HepG2 (cell line): ENCODE measurements around the gene POPDC2. TPM values are rescaled to one million over a fixed set of nuclear protein-coding genes. Genes with fewer than 3 reads are reported as not detected.

Source experiments
- ATAD3A ChIP-seq: sonication (generic); formaldehyde crosslinking; IDR thresholded peaks from 2 replicates; pipeline ENCODE4 v1.4.0; 2020; ENCODE audit warnings: missing genetic modification reagents
- KDM2A ChIP-seq: sonication (generic); formaldehyde crosslinking; IDR thresholded peaks from 2 replicates; pipeline ENCODE4 v1.4.0; 2020; ENCODE audit warnings: low read depth, missing genetic modification reagents, borderline replicate concordance
- KDM3A ChIP-seq: IDR thresholded peaks from 2 replicates; pipeline ENCODE4 v1.6.1; 2018; ENCODE audit warnings: low read depth, missing compliant biosample characterization
- MNT ChIP-seq: fragments of 450-650 bp; IDR thresholded peaks from 2 replicates; pipeline ENCODE4 v1.6.1; 2016
- RFXAP ChIP-seq: sonication (generic); formaldehyde crosslinking; IDR thresholded peaks from 2 replicates; pipeline ENCODE4 v1.4.0; 2020; ENCODE audit warnings: missing genetic modification reagents, borderline replicate concordance
- SRF ChIP-seq: IDR thresholded peaks from 2 replicates; pipeline ENCODE4 v1.6.1; 2011; ENCODE audit warnings: mild to moderate bottlenecking, low read depth, low read length, moderate library complexity
- TCF7 ChIP-seq: sonication (generic); IDR thresholded peaks from 2 replicates; pipeline ENCODE4 v1.6.1; 2016; ENCODE audit warnings: antibody characterized with exemption, low read depth
- ZNF407 ChIP-seq: sonication (generic); formaldehyde crosslinking; IDR thresholded peaks from one replicate; pipeline ENCODE4 v1.5.1; 2020; ENCODE audit warnings: mild to moderate bottlenecking, missing genetic modification reagents; ENCODE audit errors: not compliant biosample characterization
- ZNF589 ChIP-seq: sonication (generic); formaldehyde crosslinking; conservative IDR thresholded peaks from 2 replicates; pipeline ENCODE4 v1.8.0; 2022; ENCODE audit warnings: mild to moderate bottlenecking, moderate library complexity, missing genetic modification reagents
- ZNF841 ChIP-seq: sonication (generic); formaldehyde crosslinking; IDR thresholded peaks from 2 replicates; pipeline ENCODE4 v1.8.1; 2023; ENCODE audit warnings: missing genetic modification reagents, borderline replicate concordance
- polyA plus RNA-seq, 8 experiments: library from polyadenylated mRNA; depleted of rRNA in 3 of 8; stranded (reverse) in 7 of 8; unstranded in 1 of 8; fragments of >200 nt; fragmentation: Illumina TruSeq in 4 of 8; extraction: Trizol in 4 of 8; gene quantifications; 2 replicates each; pipeline versions ENCODE4 v1.2.1 to v1.2.3, GENCODE V29; 2011 to 2016; ENCODE audit warnings: low read depth in 4 of 8, missing spikeins in 1 of 8, mixed read lengths in 1 of 8; ENCODE audit not compliant: insufficient read depth in 1 of 8
- total RNA-seq, 5 experiments: library from RNA; depleted of rRNA; stranded (reverse); fragments of >200 nt; fragmentation: Illumina TruSeq; extraction: Trizol; gene quantifications; 2 replicates each; pipeline ENCODE4 v1.2.3, GENCODE V29; 2016; ENCODE audit warnings: low read depth in 1 of 5

POPDC2 gene
- total and polyA plus RNA-seq, 2 of the 13 experiments (the other 11 are each of a cell fraction or from before 2014, with no cell fraction given) = 0.18 to 0.58 TPM

GRCh38 chr3:119702530-119703527 is 42.4 kb upstream of the POPDC2 start, which contains the start of gene CFAP91 (continued):
- TF ChIP-seq ATAD3A (CRISPR knock-in tag) (no peak), ZNF589 (CRISPR knock-in tag) (no peak), KDM2A (CRISPR knock-in tag) (no peak), MNT (no peak), TCF7 (no peak), RFXAP (CRISPR knock-in tag) (no peak), ZNF407 (CRISPR knock-in tag) (no peak), SRF (no peak), KDM3A (CRISPR knock-in tag) (no peak), ZNF841 (CRISPR knock-in tag) (no peak)
